T-helper 2 cell treated with Interferon-gamma antibody and Interleukin-4, amounts not matched to agents 100 ng/mL and 5 ng/mL, for 36 hours (primary cell): Measurements from ENCODE around the gene GCAT. TPM values are rescaled to one million over a fixed set of nuclear protein-coding genes. Genes with fewer than 3 reads are reported as not detected.

Experiments used
- intact Hi-C: fragments of 100-400 bp; cut with micrococcal nuclease; formaldehyde crosslinking; loops from one replicate; pipeline ENCODE4 v1.15.1; 2023
- total RNA-seq: library from RNA; stranded (reverse); gene quantifications from 2 replicates; pipeline ENCODE4 v1.2.3, GENCODE V29; 2022

The GCAT gene
- 11.3 and 11.6 TPM in 2 replicates for total RNA-seq

- intact Hi-C loops: loop anchor here (2.0 to 10.0 kb wide), 4 partner anchors 37 to 173 kb away; partner anchors contain the start of genes ANKRD54, C22orf23, LGALS1 and POLR2F
These were observed at the start of gene GCAT for GRCh38 chr22:37807410-37808293. Gene GCAT, plus strand, starts transcription at chr22:37807934. Its CDS starts 34 bp downstream, at chr22:37807968.

DNA sequence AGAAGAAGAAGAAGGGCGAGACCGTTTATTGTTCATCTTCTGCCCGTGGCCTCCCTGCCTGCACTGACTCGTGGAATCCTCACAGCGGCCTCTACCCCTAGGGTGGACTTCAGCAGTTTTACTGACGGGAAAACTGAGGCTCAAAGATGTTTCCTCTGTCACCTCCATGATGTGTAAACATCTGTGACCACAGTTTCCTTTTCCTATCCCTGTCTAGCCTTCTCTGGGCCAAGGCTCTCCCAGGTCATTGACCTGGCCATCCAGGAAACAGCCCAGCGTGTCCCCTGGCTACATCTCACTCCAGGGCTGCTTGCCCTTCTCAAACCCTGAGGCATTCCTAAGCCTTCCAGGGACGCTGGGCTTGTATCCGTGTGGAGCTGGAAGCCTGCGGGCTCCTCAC is 49.0 kb upstream of the GCAT start:
- intact Hi-C loops: no loop called here

GRCh38 chr22:37759281-37759680 is 48.5 kb upstream of the GCAT start:
- intact Hi-C loops: no loop called here

- intact Hi-C loops: no loop called here
These were observed 47.6 kb upstream of the GCAT start for GRCh38 chr22:37760152-37760551.

DNA sequence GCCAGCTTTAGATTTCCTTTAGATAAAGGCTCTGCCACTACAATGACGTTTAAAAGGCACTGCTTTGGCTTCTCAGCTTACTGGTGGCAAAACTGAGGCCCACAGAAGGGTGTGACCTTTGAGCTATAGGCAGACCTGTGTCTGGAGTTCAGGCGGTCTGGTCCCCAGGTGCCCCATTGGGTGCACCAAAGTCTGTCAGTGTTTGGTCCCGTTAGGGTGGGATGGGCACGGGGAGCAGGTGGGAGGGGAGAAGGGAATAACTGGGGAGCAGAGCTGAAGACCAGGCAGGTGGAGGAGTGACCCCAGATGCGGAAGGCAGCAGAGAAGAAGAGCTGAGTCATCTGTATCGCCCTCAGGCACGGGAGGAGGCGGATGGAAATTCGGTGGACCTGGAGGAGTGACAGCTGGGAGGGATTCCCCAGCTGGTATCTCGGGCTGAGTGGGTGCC is 45.3 kb upstream of the GCAT start:
- intact Hi-C loops: no loop called here

DNA sequence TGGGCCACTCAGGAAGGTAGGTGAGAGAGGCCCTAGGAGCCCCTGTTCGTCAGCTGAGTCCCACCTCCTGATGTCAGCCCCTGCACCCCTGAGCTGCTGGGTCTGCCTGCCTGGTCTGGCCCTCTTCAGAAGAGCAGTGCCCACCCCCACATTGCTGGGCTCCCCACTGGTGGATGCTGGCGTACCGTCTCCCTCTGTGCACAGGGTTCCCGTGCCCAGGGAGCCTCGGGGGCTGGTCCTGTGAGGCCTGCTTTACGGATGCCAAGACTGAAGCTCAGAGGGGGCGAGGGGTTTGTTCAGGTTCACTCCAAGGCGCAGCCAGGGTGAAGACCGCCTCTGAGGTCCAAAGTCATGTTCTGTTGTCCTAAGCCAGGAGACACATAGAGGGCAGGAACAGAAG is 44.7 kb upstream of the GCAT start:
- intact Hi-C loops: no loop called here

GRCh38 chr22:37763652-37764051 is 44.1 kb upstream of the GCAT start:
- intact Hi-C loops: no loop called here

- intact Hi-C loops: no loop called here
These were observed 43.1 kb upstream of the GCAT start for GRCh38 chr22:37764622-37765021.

DNA sequence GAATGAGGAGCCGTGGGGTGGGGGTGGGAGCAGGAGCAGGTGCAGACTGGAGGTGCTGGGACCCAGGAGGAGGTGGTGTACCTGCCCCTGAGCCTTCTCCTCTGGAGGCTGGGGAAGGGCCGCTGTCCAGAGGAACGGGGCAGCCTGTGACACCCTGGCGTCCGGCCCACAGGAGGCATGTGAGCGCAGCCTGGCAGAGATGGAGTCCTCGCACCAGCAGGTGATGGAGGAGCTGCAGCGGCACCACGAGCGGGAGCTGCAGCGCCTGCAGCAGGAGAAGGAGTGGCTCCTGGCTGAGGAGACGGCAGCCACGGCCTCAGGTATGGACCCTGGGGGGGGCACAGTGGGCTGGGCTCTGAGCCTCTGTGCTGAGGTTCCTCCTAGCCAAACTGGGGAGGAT is 42.2 kb upstream of the GCAT start:
- intact Hi-C loops: no loop called here

- intact Hi-C loops: no loop called here
These were observed 41.7 kb upstream of the GCAT start for GRCh38 chr22:37765953-37766576.

- intact Hi-C loops: no loop called here
These were observed 39.5 kb upstream of the GCAT start for GRCh38 chr22:37768273-37768672.

GRCh38 chr22:37769056-37769455 is 38.7 kb upstream of the GCAT start:
- intact Hi-C loops: no loop called here

DNA sequence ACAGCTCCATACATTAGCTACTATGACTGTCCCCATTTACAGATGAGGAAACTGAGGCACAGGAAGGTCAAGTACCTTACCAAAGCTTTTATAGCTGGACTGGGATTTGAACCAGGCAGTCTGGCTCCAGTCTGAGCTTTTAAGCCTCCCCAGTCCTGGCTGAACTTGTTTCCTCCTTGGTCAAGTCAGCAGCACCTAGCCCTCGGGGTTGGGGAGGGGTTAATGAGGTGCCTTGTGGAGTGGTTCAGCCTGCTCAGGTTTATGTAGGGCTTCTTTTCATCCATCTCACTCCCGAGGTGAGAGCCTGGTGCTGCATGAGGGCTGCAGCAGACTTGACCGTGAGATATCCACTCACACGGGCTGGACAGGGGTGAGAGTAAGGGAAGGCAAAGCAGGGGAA is 36.7 kb upstream of the GCAT start:
- intact Hi-C loops: no loop called here

DNA sequence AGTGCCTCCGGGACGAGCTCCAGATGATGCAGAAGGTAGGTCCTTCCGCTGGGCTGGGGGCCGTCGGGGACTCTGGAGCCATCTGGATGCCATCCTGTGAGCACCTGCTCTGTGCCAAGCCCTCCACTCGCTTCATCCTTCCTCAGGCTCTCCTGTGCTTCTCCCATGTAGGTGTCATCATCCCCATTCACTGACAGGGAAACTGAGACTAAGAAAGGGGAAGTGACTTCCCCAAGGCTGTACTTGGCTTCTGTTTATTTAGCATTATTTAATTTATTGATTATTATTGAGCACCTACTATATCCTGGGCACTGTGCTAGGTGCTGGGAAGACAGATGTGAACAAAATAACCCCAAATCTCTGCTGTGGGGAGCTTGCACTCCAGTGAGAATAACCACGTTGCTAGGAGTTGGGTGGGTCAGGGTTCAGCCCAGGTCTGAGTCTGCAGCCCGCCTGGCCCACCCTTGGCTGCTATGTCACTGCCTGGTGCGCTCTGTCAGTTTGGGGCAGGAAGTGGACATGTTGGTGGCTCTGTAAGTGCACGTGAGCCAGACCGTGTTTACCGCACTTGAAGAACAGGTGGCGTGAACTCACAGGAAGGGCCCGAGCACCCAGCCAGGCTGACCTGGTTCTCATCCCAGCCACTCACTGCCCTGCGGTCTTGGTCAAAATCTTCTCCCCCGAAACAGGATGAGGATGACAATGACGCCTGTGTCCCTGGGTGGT is 35.9 kb upstream of the GCAT start:
- intact Hi-C loops: no loop called here

GRCh38 chr22:37774728-37775127 is 33.0 kb upstream of the GCAT start:
- intact Hi-C loops: no loop called here

- intact Hi-C loops: no loop called here
These were observed 31.7 kb upstream of the GCAT start for GRCh38 chr22:37775785-37776638.

GRCh38 chr22:37776639-37777005 is 31.1 kb upstream of the GCAT start:
- intact Hi-C loops: no loop called here

DNA sequence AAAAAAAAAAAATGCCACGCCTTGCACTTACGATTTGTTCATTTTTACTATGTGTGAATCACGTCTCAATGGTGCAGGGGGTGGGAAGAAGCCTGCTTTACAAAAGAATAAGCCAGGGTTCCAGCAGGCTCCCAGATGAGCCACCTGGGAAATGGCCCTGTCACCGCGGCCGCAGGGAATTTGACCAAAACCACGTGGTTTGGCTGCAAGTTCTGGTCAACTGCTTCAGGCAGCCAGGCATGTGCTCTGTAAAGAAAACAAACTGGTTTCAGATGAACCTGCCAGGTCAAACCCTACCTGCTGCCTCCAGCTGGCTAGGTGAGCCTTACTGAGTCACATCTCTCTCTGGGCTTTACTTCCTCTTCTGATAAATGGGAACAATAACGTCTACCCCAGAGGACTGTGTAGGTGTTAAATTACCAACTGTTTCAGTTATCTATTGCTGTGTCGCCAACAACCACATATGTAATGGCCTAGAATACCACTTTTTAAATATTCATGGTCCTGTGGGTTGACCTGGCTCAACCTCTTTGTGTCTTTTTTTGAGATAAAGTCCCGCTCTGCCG is 30.5 kb upstream of the GCAT start:
- intact Hi-C loops: no loop called here

- intact Hi-C loops: no loop called here
These were observed 29.2 kb upstream of the GCAT start for GRCh38 chr22:37778370-37779009.

DNA sequence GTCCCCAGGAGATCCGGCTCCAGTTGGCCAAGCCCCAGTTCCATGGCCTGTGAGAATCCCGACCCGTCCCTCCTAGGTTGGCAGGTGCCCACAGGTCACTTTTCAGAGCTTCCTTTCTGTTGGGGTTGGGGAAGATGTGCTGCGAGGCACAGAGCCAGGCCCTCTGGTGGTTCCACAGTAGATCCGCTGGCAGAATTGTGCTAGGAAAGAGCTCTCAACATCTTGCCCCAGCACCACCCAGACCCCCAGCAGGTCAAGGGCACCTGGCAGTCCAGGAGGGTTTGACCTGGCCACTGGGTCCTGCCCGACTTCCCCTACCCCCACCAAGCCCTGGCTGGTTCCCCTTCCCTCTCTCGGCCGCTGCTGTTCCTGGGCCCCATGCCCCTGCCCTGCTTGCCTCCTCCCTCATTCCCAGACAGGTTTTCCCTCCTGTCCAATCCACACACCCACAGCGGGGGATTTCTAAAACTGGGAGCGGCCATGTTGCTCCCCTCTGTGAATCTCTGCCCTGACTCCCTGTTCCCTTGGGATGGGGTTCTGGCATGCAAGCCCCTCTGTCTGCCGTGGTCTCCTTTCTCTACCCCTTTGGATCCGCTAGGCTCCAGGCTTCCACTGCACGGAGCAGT is 26.2 kb upstream of the GCAT start:
- intact Hi-C loops: no loop called here
